ENCODE results near the gene VOPP1.

VOPP1 gene

GRCh38 chr7:55553024-55553345 lies 19.3 kb downstream of the VOPP1 start:
- DNase-seq, result no peak

- DNase-seq, result no peak
These were observed 19.8 kb downstream of the VOPP1 start for GRCh38 chr7:55552320-55553023.

DNA sequence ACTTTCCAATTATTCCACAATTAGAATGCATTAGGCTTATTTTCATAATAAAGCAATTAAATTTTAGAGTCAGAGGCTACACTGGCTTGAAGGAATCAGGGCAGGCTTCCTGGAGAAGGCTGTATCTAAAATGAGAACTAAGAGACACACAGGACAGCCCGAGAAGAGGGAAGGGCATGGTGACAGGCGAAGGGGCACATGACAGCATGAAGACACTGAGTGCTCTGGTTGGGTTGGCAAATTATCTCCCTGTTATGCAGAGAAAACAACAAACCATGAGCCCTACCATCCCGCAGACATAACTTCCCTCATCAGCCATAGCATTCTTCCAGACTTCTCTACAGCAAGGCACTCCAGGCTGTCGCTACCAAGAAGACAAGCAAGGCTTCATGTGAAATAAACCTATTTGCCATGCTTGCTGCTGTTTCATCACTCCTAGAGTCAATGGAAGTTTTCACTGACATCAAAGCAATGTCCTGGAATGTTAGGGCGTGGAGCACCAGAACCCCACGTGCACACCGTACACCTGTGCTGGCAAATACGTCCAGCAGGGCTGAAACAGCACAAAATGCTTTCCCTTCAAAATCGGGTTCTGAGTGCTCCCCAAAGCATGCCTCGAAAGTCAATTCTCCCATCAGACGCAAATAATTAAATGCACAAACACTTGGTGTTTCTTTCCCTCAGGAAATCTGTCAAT lies 21.3 kb downstream of the VOPP1 start:
- DNase-seq, result no peak

- DNase-seq, result peak; percentile 24
These were observed 22.2 kb downstream of the VOPP1 start for GRCh38 chr7:55550010-55550663.

DNA sequence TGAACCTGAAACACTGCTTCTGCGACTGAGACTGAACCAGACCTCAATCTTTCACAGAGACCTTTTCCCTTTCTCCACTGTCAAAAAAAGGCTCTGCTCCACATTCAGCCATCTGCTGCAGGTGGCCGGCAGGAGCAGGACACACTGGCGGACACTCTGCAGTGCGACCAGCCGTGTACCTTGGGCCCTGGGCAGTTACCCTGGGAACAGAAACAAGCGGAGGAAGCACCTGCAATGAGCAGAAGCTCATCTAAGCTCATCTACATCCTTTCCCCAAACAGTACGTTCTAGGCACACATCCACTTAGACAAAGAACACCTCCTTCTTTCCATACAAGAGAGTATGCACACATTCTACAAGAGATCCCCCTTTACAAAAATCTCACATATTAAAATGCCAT lies 22.8 kb downstream of the VOPP1 start:
- DNase-seq, result peak; percentile 41

- no peak for DNase-seq
These were observed 24.0 kb downstream of the VOPP1 start for GRCh38 chr7:55548295-55548731.

- no peak for DNase-seq
These were observed 25.5 kb downstream of the VOPP1 start for GRCh38 chr7:55546814-55547213.

- no peak for DNase-seq
These were observed 26.8 kb downstream of the VOPP1 start for GRCh38 chr7:55545496-55545895.

DNA sequence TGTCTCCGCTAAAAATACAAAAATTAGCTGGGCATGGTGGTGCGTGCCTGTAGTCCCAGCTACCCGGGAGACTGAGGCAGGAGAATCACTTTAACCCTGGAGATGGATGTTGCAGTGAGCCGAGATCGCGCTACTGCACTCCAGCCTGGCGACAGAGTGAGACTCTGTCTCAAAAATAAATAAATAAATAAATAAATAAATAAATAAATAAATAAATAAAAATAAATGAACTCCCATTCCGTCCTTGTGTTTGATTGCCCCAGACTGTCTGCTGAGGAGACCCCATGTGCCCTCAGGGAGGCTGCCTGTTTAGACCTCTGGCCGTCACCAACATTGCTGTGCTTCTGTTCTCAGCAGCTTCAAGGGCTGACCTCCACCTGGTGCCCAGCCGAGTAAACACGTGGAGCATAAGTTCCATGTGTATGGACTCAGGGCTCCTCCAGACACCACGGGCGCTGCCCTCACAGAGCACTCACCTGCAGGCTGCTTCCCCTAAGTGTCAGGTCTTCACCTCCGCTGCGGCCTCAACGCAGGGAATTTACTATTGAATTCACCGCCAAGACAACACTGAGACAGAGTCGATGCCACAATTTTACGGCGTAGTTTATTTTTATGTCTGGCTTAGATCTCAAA lies 32.0 kb downstream of the VOPP1 start:
- DNase-seq, result no peak

GRCh38 chr7:55539380-55539779 lies 32.9 kb downstream of the VOPP1 start:
- DNase-seq, result peak; percentile 48

DNA sequence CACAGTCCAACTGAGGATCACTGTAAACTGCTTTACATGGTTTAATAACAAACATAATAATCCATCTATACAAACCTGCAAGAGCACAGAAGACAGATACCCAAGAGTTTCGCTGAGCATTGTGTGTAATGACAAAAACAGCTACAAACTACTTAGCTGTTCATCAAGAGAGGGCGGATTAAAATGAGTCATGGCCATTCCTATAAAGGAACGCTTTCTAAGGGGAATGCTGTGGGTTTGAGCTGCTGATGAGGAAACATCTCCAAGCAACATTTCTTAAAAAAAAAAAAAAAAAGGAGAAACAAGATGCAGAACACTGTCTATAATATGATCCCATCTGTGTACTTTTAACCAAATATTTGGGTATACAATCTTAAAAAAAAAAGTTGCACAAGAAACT lies 33.8 kb downstream of the VOPP1 start:
- DNase-seq, result no peak

- DNase-seq, result no peak
These were observed 34.8 kb downstream of the VOPP1 start for GRCh38 chr7:55537458-55537990.

DNA sequence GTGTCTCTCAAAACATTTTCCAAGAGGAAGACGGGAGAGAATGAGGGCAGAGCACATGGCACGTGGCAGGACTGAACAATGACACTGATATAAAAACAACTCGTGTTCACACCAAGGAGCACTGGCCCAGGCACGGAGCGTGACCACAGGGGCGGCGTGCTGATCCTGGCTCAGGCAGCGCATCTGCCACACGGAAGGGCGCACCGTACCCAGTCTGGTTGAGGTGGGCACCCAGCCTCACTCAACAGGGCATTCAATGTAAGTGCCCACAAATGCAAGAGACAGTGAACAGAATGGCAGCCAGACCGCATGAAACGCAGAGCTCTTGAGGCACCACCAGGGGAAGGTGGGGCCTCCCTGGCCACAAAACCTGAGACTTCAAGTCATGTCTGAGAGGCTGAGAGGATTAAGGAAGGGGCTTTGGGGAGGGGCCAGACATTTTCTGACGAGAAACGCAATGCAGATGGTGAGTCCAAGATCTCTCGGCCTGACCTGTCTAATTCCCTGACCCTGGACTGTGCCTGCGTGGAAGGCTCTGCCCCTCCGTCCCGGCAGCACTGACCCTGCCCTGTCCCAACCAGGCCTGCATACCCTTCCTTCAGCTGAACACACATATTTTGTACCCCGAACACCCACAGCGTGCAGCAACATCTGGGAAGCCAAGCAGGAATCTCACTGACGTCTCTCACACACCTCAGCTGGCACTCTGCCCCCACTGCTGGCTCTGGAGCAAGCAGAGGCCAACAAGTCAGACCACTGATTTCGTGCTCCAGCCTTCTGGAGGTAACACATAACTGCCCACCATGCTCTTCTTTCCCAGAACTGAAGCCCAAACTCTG lies 35.5 kb downstream of the VOPP1 start:
- no peak for DNase-seq

DNA sequence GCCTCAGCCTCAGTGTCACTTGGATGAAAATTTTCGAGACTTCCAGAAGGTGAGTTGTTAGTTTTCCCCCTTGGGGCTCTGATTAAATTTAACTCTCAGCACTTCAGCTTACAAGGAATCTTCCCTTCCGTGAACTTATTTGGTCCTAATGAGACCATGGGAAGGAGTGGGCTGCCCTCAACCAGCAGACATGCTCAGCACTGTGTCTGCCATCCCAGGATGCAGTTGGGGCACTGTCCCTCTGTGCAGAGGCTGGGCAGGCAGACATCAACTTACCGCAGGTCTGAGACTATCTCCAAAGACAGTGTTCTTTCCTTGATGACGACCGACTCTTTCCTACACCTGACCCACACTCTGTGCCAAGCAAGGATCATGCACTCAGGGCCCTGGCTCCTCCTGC lies 36.7 kb downstream of the VOPP1 start:
- DNase-seq, result no peak

DNA sequence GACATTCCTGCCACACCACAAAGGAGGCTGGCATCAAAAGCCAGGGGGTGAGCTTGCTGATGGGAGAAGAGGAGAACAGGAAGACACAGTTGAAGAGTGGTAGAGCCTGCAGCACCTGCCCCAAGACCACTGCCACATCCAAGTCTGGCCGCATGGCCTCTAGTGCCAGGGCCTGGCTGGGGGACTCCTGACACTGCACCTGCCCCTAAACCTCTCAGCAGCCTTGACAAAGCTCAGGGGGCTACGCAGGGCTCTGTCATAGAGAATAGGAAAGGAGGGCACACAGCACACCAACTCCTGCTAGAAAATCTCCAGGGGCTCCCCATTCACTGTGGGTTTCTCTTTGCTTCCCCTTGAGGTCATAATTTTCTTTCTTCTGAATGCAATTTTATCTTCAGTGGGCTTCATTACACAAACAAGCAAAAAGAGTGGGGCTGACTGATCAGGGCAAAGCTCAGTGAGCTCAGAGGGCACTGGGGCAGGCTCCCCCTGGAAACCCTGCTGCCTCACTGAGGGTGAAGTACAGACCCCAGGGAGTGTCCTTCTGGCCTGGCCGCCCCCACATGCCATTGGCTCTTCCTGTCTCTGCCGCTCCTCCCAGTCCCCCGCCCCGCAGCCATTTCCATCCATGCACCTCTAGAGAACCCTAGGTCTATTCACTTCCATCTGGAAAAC lies 37.2 kb downstream of the VOPP1 start:
- DNase-seq, result no peak

DNA sequence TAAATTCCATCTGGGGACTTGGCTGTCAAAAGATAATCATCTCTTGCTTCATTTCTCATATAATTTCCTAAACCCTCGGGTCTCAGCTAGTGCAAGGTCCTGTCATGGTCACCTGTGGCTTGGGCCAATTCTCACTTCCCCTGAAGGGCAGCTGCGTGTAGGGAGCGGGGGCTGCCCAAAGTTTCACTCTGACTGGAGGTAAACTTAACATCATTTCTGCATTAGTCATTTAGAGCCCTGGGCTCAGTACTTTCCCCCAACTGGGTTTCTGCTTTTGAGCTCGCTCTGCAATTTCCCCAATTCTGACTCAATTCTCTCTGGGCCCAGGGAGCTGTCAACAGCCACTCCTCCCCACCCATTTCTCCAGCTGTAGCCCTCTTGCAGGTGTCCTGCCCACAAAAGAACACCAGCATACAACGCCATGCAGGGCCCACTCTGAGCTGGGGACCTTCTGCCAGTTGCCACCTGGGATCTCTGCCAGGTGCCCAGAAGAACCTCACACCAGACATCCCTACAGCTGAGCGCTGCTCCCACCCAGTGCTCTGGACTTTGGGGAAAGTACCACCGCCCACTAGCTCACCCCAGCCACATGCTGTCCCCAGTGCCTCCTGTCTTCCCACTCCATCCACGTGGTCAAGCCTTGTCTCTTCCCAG lies 37.9 kb downstream of the VOPP1 start:
- no peak for DNase-seq

DNA sequence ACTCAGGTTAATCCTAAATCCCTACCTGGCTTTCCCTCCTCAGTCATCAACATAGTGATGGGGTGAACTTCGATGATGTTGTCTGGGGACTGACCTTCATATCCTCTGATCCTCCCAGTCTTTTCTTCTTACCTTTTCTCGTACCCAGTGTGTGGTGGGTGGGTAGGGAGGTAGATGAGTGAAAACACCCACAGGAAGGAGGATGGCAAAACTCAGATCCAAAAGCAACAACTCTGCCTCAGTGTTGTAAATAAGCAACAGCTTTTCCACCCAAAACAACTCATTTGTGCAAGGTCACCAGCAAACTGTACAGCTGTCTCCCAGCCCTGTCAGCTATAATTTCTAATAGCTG lies 38.6 kb downstream of the VOPP1 start:
- no peak for DNase-seq

DNA sequence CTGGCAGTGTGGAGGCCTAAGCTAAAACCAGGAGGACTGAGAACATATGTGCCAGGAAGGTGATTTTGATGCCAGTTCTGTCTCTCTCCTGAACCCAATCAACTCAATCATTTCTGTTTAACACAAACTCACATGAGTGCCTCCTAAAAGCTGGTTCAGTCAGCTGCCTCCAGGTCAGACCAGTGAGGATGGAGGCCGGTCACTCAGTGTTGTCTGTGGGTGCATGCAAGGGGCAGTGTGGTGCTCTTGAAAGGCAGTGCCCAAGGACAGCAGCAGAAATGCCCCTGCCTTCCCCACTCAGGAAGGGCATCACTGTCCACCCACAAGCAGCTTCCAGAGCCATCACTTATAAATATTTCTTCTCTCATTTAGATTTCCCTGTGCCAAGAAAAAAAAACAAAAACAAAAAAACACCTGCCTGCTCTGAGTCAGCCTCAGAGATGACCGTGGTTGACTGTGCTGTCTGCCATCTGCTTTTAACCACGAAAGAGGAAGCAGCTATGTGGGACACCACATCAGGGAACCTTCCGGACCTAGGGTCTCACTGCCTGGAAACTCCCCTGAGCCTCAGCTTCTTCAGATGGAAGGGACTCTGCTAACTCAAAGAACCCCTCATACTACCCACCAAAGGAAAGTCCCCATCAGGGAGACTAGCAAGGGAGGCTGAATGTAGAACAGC lies 39.1 kb downstream of the VOPP1 start:
- peak; percentile 6 for DNase-seq

- DNase-seq, result no peak
These were observed 40.0 kb downstream of the VOPP1 start for GRCh38 chr7:55532150-55532917.

- no peak for DNase-seq
These were observed 40.8 kb downstream of the VOPP1 start for GRCh38 chr7:55531536-55531935.
